SK-N-SH (cell line): ENCODE measurements around the gene LYL1. TPM values are rescaled to one million over a fixed set of nuclear protein-coding genes. Genes with fewer than 3 reads are reported as not detected.

Experiments
- CTCF ChIA-PET: fragments of 300-600, 350-600 bp; formaldehyde crosslinking; extraction: SDS; loops from one replicate; lab custom pipeline; 2021; lab: Yijun Ruan, JAX
- POLR2A ChIA-PET: fragments of 350-600 bp; sonication (Branson Sonifier 250); formaldehyde crosslinking; extraction: SDS; loops from one replicate; lab custom pipeline; 2020; ENCODE audit warnings: antibody characterized with exemption, inconsistent platforms; lab: Yijun Ruan, JAX
- DNase-seq: peaks from one replicate; pipeline ENCODE4 v3.0.0; 2012
- H2AFZ ChIP-seq: fragments of 200-600 bp; sonication (generic); 2 replicates; pipeline ENCODE4 v1.8.1; 2016; ENCODE audit warnings: antibody characterized with exemption, mild to moderate bottlenecking, low read depth
- H3F3A ChIP-seq: fragments of 200-600 bp; sonication (generic); replicated peaks from 2 replicates; pipeline ENCODE3; 2016; ENCODE audit warnings: antibody characterized with exemption, mild to moderate bottlenecking; ENCODE audit not compliant: insufficient read depth
- H3K27ac ChIP-seq, 2 experiments: fragments of 200-500 bp in 1 of 2; fragments of 200-600 bp in 1 of 2; sonication (Bioruptor generic) in 1 of 2; sonication (generic), shearing (Covaris generic) in 1 of 2; 2 replicates each; pipeline versions ENCODE4 v1.5.1 to v1.6.1; 2014 to 2016; ENCODE audit warnings: low read depth in 2 of 2, inconsistent platforms in 1 of 2, low read length in 1 of 2, mild to moderate bottlenecking in 1 of 2, mixed read lengths in 1 of 2
- H3K27me3 ChIP-seq: fragments of 200-600 bp; sonication (generic), shearing (Covaris generic); 2 replicates; pipeline ENCODE4 v1.6.1; 2016; ENCODE audit warnings: mixed run types; ENCODE audit not compliant: insufficient read depth
- H3K36me3 ChIP-seq, 2 experiments: fragments of 200-500 bp in 1 of 2; fragments of 200-600 bp in 1 of 2; sonication (Bioruptor generic) in 1 of 2; sonication (generic) in 1 of 2; replicated peaks in 1 of 2; 2 replicates each; pipeline versions ENCODE3 to v1.5.1; 2014 to 2016; ENCODE audit warnings: low read length in 1 of 2, mild to moderate bottlenecking in 1 of 2; ENCODE audit not compliant: insufficient read depth in 2 of 2, control insufficient read depth in 1 of 2
- H3K4me1 ChIP-seq, 2 experiments: fragments of 200-500 bp in 1 of 2; fragments of 200-600 bp in 1 of 2; sonication (Bioruptor generic) in 1 of 2; sonication (generic), shearing (Covaris generic) in 1 of 2; 2 replicates each; pipeline versions ENCODE4 v1.5.1 to v1.6.1; 2014 to 2016; ENCODE audit warnings: low read depth in 1 of 2, low read length in 1 of 2, mixed run types in 1 of 2; ENCODE audit not compliant: insufficient read depth in 2 of 2, control insufficient read depth in 1 of 2
- H3K4me2 ChIP-seq: fragments of 200-600 bp; sonication (generic), shearing (Covaris generic); 2 replicates; pipeline ENCODE4 v1.6.1; 2017; ENCODE audit warnings: mixed run types
- H3K4me3 ChIP-seq, 2 experiments: fragments of 200-500 bp in 1 of 2; fragments of 200-600 bp in 1 of 2; sonication (Bioruptor generic) in 1 of 2; sonication (generic), shearing (Covaris generic) in 1 of 2; 2 replicates each; pipeline versions ENCODE4 v1.5.1 to v1.8.1; 2014 to 2016; ENCODE audit warnings: low read depth in 2 of 2, inconsistent platforms in 1 of 2, low read length in 1 of 2, mild to moderate bottlenecking in 1 of 2, mixed read lengths in 1 of 2, moderate library complexity in 1 of 2
- H3K79me2 ChIP-seq: fragments of 200-600 bp; sonication (generic); 2 replicates; pipeline ENCODE4 v1.8.1; 2017; ENCODE audit warnings: mild to moderate bottlenecking; ENCODE audit not compliant: insufficient read depth
- H3K9ac ChIP-seq: fragments of 200-600 bp; sonication (generic); 2 replicates; pipeline ENCODE4 v1.6.1; 2017; ENCODE audit warnings: mixed run types
- H3K9me2 ChIP-seq: fragments of 200-600 bp; sonication (generic); 2 replicates; pipeline ENCODE4 v1.6.1; 2017; ENCODE audit warnings: mixed run types
- H3K9me3 ChIP-seq: fragments of 200-600 bp; sonication (generic); 2 replicates; pipeline ENCODE4 v1.6.1; 2017; ENCODE audit warnings: mixed run types, mild to moderate bottlenecking, moderate library complexity
- H4K20me1 ChIP-seq: fragments of 200-600 bp; sonication (generic); 2 replicates; pipeline ENCODE4 v1.6.1; 2017; ENCODE audit warnings: mild to moderate bottlenecking, mixed run types; ENCODE audit not compliant: insufficient read depth
- FOSL2 ChIP-seq: IDR thresholded peaks from 2 replicates; pipeline ENCODE4 v1.4.0; 2012; ENCODE audit warnings: low read depth, mild to moderate bottlenecking, moderate library complexity, borderline replicate concordance
- GABPA ChIP-seq: IDR thresholded peaks from 2 replicates; pipeline ENCODE4 v1.4.0; 2012; ENCODE audit warnings: low read depth, mild to moderate bottlenecking
- GATA2 ChIP-seq: sonication (generic); formaldehyde crosslinking; IDR thresholded peaks from 2 replicates; pipeline ENCODE4 v1.5.0; 2020; ENCODE audit warnings: mild to moderate bottlenecking, missing genetic modification reagents
- IRF3 ChIP-seq: fragments of 150-350 bp; IDR thresholded peaks from 2 replicates; pipeline ENCODE4 v1.6.1; 2016; ENCODE audit warnings: mild to moderate bottlenecking, low read depth, low read length
- JUND ChIP-seq: IDR thresholded peaks from 2 replicates; pipeline ENCODE4 v1.4.0; 2012
- NFIC ChIP-seq: IDR thresholded peaks from 2 replicates; pipeline ENCODE4 v1.4.0; 2012; ENCODE audit warnings: borderline replicate concordance
- POLR2AphosphoS5 ChIP-seq: IDR thresholded peaks from 2 replicates; pipeline ENCODE4 v1.6.1; 2012; ENCODE audit warnings: low read depth, low read length
- RAD21 ChIP-seq: IDR thresholded peaks from 2 replicates; pipeline ENCODE4 v1.6.1; 2012; ENCODE audit warnings: mild to moderate bottlenecking, low read length
- REST ChIP-seq: IDR thresholded peaks from 2 replicates; pipeline ENCODE4 v1.6.1; 2012; ENCODE audit warnings: mild to moderate bottlenecking, low read depth, low read length, moderate library complexity
- SMC3 ChIP-seq: IDR thresholded peaks from 2 replicates; pipeline ENCODE4 v1.6.1; 2012; ENCODE audit warnings: low read depth, low read length, improper control_type of control experiment
- TAF1 ChIP-seq: IDR thresholded peaks from 2 replicates; pipeline ENCODE4 v1.6.1; 2012; ENCODE audit warnings: low read depth, mild to moderate bottlenecking, low read length, moderate library complexity, borderline replicate concordance
- TCF12 ChIP-seq: IDR thresholded peaks from 2 replicates; pipeline ENCODE4 v1.4.0; 2012
- YY1 ChIP-seq: IDR thresholded peaks from 2 replicates; pipeline ENCODE4 v1.4.0; 2012; ENCODE audit warnings: low read depth, mild to moderate bottlenecking
- WGBS: methylation state at CpG from one replicate; pipeline ENCODE4 v1.1.6; 2017; ENCODE audit warnings: low lambda C conversion rate; 5-methylcytosine and 5-hydroxymethylcytosine counted together
- polyA plus RNA-seq, 3 experiments: library from polyadenylated mRNA; depleted of rRNA; stranded (reverse); fragments of >200 nt; gene quantifications; 2 replicates each; pipeline ENCODE4 v1.2.3, GENCODE V29; 2012

The LYL1 gene
- polyA plus RNA-seq, 1 of the 3 experiments (the other 2 are of a cell fraction): 2.2 TPM

DNA sequence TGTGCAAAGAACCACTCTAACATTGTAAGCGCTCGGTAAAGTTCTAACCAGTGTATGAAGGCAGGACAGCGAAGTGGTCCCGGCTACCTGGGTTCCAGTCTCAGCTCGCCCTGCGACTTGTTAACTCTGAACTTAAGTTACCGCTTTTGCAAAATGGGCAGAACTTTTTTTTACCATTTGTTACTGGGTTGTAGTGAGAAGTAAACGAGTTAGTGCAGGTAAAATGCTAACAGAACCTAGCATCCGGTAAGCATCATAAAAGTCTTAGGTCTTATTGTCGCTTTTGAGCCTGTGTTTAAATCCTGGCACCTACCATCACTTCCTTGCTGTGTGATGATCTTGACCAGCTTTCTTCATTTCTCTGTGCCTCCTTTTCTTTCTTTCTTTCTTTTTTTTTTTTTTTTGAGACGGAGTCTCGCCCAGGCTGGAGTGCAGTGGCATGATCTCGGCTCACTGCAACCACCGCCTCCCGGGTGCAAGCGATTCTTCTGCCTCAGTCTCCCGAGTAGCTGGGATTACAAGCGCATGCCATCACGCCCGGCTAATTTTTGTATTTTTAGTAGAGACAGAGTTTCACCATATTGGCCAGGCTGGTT, 14.6 kb upstream of the LYL1 start:
- Histone ChIP-seq H3F3A (peaks cover 4% of the 10 kb centered on the region), H3K4me2 (peak overlapping the region; percentile 80), H4K20me1 (peaks cover 34% of the 10 kb centered on the region), H3K9me3 (no peaks in the 10 kb centered on the region), H3K9ac (peak overlapping the region; percentile 91; the same call in 1 of the 2 replicates), H3K27ac (peak overlapping the region; percentile 50 to 65), H3K27me3 (no peaks in the 10 kb centered on the region), H3K4me3 (peak overlapping the region; percentile 94 to 97), H3K4me1 (peaks cover 22 to 27% of the 10 kb centered on the region in 2 experiments; a peak in 2 of 4 replicates), H3K36me3 (peaks cover 12 to 16% of the 10 kb centered on the region in 2 experiments), H2AFZ (peak overlapping the region; percentile 98), H3K9me2 (no peaks in the 10 kb centered on the region), H3K79me2 (peaks cover 66% of the 10 kb centered on the region)
- WGBS: 16% methylated on average over 20 of the region's 20 CpGs
- ChIA-PET CTCF (interaction anchor here (0.6 to 4.0 kb wide), 6 partner anchors 12 to 152 kb away, joined by 3 to 20 read pairs (median 4); no protein-coding TSS in a partner anchor), POLR2A (interaction anchor here (0.9 to 3.7 kb wide), 5 partner anchors 11 to 185 kb away, joined by 3 to 16 read pairs (median 4); partner anchors contain the start of genes IER2 and STX10)
- TF ChIP-seq JUND (no peak), YY1 (no peak), TCF12 (no peak), POLR2AphosphoS5 (no peak), RAD21 (no peak), TAF1 (no peak), REST (no peak), GATA2 (CRISPR knock-in tag) (no peak), GABPA (no peak), FOSL2 (no peak), NFIC (no peak), SMC3 (no peak), IRF3 (no peak)
- DNase-seq: no peak
